ENCODE results near the gene U2AF2. TPM values are rescaled to one million over a fixed set of nuclear protein-coding genes. Genes with fewer than 3 reads are reported as not detected.

U2AF2 gene
- total and polyA plus RNA-seq, 4 donors, result 109 to 181 (median 132) TPM

DNA sequence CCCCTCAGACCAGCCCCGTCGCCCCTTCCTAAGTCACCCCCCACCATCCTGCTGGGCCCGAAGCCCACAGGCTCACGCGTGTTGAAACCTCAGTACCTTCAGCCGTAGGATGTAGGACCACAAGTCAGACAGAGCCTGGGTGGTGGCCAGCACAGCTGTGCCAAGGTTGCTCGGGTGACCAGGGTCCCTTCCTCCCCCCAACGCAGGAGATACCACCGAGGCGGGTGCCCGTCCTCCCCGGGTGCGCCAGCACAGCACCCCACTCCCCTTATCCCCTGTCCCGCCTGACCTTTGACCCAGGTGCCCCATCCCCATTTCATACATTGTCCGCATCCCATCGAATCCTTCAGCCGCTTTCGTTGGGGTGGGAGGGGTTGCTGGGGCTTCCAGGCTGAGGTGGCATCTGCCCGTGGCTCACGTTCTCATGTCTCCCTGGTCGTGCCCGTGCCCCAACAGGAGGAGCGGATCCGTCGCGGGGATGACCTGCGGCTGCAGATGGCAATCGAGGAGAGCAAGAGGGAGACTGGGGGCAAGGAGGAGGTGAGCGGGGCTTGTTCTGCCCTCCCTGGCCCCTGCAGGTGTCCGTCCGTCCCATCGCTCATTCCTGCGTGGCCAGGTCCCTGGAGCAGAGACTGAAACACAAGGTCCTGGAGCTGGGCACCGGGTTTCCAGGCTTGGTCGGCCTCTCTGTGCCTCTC is 34.7 kb downstream of the U2AF2 start:
- Histone ChIP-seq H3K27me3 (ENCODE audit: control insufficient read depth in 3 of 3, insufficient read depth in 3 of 3, low read length in 2 of 3) (no peaks in the 10 kb centered on the region), H3K9me3 (ENCODE audit: control insufficient read depth in 4 of 4, insufficient read depth in 3 of 4, low read length in 3 of 4) (no peaks in the 10 kb centered on the region), H3K9ac (ENCODE audit: insufficient read depth in 1 of 2, low read length in 2 of 2) (no peak overlapping the region), H3K27ac (ENCODE audit: low read depth in 1 of 2, low read length in 1 of 2) (no peak overlapping the region), H3K4me1 (ENCODE audit: control insufficient read depth in 5 of 5, insufficient read depth in 5 of 5, low read length in 5 of 5) (peaks cover 0 to 8% (median 0%) of the 10 kb centered on the region in 5 donors), H3K36me3 (ENCODE audit: control insufficient read depth in 4 of 4, insufficient read depth in 4 of 4, low read length in 4 of 4) (peaks cover 7 to 90% (median 20%) of the 10 kb centered on the region in 4 donors), H3K4me3 (no peak overlapping the region)
- no peak for DNase-seq
- 95 to 98% methylated on average over 35 of the region's 35 CpGs for WGBS, 2 donors
- TF ChIP-seq, protein P1, sequence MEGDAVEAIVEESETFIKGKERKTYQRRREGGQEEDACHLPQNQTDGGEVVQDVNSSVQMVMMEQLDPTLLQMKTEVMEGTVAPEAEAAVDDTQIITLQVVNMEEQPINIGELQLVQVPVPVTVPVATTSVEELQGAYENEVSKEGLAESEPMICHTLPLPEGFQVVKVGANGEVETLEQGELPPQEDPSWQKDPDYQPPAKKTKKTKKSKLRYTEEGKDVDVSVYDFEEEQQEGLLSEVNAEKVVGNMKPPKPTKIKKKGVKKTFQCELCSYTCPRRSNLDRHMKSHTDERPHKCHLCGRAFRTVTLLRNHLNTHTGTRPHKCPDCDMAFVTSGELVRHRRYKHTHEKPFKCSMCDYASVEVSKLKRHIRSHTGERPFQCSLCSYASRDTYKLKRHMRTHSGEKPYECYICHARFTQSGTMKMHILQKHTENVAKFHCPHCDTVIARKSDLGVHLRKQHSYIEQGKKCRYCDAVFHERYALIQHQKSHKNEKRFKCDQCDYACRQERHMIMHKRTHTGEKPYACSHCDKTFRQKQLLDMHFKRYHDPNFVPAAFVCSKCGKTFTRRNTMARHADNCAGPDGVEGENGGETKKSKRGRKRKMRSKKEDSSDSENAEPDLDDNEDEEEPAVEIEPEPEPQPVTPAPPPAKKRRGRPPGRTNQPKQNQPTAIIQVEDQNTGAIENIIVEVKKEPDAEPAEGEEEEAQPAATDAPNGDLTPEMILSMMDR (IDR thresholded peaks at IDR 0.05; ENCODE audit: control extremely low read depth, extremely low read depth), result no peak
- ATAC-seq (ENCODE audit: insufficient read depth, low FRiP score), result no peak

DNA sequence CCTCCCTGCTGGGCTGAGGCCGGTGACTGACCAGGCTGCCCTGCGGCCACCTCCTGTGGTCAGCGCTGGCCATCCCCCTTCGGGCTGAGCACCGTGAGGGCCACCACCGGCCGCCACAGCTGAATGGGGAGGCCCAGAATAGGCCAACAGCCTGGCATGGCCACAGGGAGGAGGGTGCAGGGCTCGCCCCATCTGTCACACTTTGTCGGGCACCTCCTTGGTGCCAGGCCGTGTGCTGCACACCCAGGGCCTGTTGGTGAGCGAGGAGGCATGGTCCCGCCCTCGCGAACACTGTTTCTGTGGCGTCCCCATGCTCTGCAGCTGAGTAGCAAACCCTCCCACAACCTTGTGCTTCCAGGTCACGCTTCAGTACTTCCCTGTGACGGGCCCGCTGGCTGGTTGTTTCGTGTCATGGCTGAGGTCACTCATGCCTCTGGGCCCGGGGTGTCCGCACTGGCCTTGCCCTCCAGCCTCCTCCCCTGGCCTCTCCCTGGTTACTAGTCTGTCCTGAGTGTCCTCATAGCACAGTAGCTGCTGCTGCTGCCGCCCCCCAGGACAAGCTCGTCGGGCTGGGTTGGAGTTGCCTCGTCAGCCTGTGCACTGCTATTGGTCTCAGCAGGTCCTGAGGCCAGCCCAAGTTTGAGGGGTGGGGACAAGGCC is 35.4 kb downstream of the U2AF2 start:
- 95 to 96% methylated on average over 20 to 25 of the region's 25 CpGs for WGBS, 2 donors
- no peak overlapping the region for H3K4me3 ChIP-seq
- no peaks in the 10 kb centered on the region for H3K9me3 ChIP-seq (ENCODE audit: control insufficient read depth in 4 of 4, insufficient read depth in 3 of 4, low read length in 3 of 4)
- H3K27ac ChIP-seq (ENCODE audit: low read depth in 1 of 2, low read length in 1 of 2), result no peak overlapping the region
- ATAC-seq (ENCODE audit: insufficient read depth, low FRiP score) (no peak), DNase-seq (no peak)
- TF ChIP-seq, protein P1 (IDR thresholded peaks at IDR 0.05; ENCODE audit: control extremely low read depth, extremely low read depth), result no peak
- H3K36me3 ChIP-seq (ENCODE audit: control insufficient read depth in 4 of 4, insufficient read depth in 4 of 4, low read length in 4 of 4), result peaks cover 7 to 92% (median 19%) of the 10 kb centered on the region in 4 donors
- H3K4me1 ChIP-seq (ENCODE audit: control insufficient read depth in 5 of 5, insufficient read depth in 5 of 5, low read length in 5 of 5), result peaks cover 0 to 3% (median 0%) of the 10 kb centered on the region in 5 donors
- H3K9ac ChIP-seq (ENCODE audit: insufficient read depth in 1 of 2, low read length in 2 of 2), result no peak overlapping the region
- no peaks in the 10 kb centered on the region for H3K27me3 ChIP-seq (ENCODE audit: control insufficient read depth in 3 of 3, insufficient read depth in 3 of 3, low read length in 2 of 3)

DNA sequence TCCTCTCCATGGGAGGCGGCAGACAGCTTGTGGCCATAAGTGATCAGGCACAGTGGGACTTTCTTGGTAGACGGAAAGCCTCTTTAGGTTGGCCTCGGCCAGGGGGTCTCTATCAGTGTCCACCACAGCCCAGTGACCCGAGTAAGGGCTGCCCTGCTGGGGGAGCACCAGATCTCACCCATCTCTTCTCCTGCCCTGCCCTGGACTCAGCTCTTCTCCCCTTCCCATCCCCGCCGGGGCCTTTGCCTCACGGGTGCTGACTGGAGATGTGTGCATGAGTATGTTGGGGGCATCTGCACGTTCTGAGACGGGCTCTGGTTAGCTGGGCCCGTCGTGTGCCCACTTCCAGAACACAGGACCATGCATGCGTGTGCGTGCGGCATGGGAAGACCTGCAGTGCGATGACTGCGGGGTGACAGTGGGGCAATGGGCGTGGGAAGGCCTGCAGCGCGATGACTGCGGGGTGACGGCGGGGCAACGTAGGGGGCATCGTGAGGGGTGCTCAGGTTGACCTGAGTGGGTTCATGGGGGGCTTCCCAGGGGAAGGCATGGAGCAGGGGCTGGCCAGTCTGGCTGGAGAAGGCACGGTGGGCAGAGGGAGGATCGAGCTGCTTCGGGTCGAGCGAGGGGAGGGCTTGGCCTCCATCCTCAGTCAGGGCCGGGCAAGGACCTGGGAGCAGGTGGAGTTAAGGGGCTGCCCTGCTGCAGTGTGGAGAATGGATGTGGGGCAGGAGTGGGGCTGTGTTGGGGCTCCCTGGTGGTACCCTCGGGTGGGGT is 36.1 kb downstream of the U2AF2 start:
- DNase-seq (no peak), ATAC-seq (ENCODE audit: insufficient read depth, low FRiP score) (no peak)
- Histone ChIP-seq H3K36me3 (ENCODE audit: control insufficient read depth in 4 of 4, insufficient read depth in 4 of 4, low read length in 4 of 4) (peaks cover 7 to 91% (median 15%) of the 10 kb centered on the region in 4 donors), H3K4me1 (ENCODE audit: control insufficient read depth in 5 of 5, insufficient read depth in 5 of 5, low read length in 5 of 5) (no peaks in the 10 kb centered on the region), H3K4me3 (no peak overlapping the region), H3K9ac (ENCODE audit: insufficient read depth in 1 of 2, low read length in 2 of 2) (no peak overlapping the region), H3K27ac (ENCODE audit: low read depth in 1 of 2, low read length in 1 of 2) (no peak overlapping the region), H3K27me3 (ENCODE audit: control insufficient read depth in 3 of 3, insufficient read depth in 3 of 3, low read length in 2 of 3) (no peaks in the 10 kb centered on the region), H3K9me3 (ENCODE audit: control insufficient read depth in 4 of 4, insufficient read depth in 3 of 4, low read length in 3 of 4) (no peaks in the 10 kb centered on the region)
- TF ChIP-seq, protein P1 (IDR thresholded peaks at IDR 0.05; ENCODE audit: control extremely low read depth, extremely low read depth), result no peak
- 93 to 95% methylated on average over 31 of the region's 31 CpGs for WGBS, 2 donors
